AG04450 (cell line): ENCODE data around the gene NDUFA7. TPM values are rescaled to one million over a fixed set of nuclear protein-coding genes. Genes with fewer than 3 reads are reported as not detected.
"Not testable (repeated sequence)": the region's sequence is repeated elsewhere in the genome, so short reads cannot be mapped to it uniquely, and the experiment has no call there.

ENCODE experiments used
- CTCF ChIA-PET: fragments of 300-600, 350-600 bp; formaldehyde crosslinking; extraction: SDS; loops from one replicate; lab custom pipeline; 2022; ENCODE audit warnings: antibody characterized with exemption, inconsistent platforms; lab: Charles Lee
- POLR2A ChIA-PET: fragments of 350-600 bp; formaldehyde crosslinking; extraction: SDS; loops from one replicate; lab custom pipeline; 2021; ENCODE audit warnings: antibody characterized with exemption, inconsistent platforms; lab: Yijun Ruan, JAX
- DNase-seq: peaks from one replicate; pipeline ENCODE4 v3.0.0-alpha.2; 2011; ENCODE audit warnings: low read depth, low spot score
- H3K27ac ChIP-seq: one replicate; pipeline ENCODE4 v1.5.1; 2012; ENCODE audit warnings: low read depth, low read length, control low read depth
- H3K27me3 ChIP-seq: one replicate; pipeline ENCODE4 v1.6.0; 2012; ENCODE audit warnings: low read length; ENCODE audit not compliant: control insufficient read depth, insufficient read depth
- H3K4me3 ChIP-seq: 2 replicates; pipeline ENCODE4 v1.5.1; 2011; ENCODE audit warnings: mild to moderate bottlenecking, low read depth, low read length, control low read depth
- H3K9me3 ChIP-seq: 2 replicates; pipeline ENCODE4 v1.5.1; 2012; ENCODE audit warnings: low read length; ENCODE audit not compliant: control insufficient read depth, insufficient read depth
- CTCF ChIP-seq: IDR thresholded peaks from 2 replicates; pipeline ENCODE4 v1.5.1; 2011; ENCODE audit warnings: low read depth, low read length, control low read depth, inconsistent platforms
- polyA plus RNA-seq: library from polyadenylated mRNA; depleted of rRNA; stranded (reverse); fragments of >200 nt; gene quantifications from 2 replicates; pipeline ENCODE4 v1.2.3, GENCODE V29; 2011

The NDUFA7 gene
- polyA plus RNA-seq, 1 experiment: 31.5 TPM

DNA sequence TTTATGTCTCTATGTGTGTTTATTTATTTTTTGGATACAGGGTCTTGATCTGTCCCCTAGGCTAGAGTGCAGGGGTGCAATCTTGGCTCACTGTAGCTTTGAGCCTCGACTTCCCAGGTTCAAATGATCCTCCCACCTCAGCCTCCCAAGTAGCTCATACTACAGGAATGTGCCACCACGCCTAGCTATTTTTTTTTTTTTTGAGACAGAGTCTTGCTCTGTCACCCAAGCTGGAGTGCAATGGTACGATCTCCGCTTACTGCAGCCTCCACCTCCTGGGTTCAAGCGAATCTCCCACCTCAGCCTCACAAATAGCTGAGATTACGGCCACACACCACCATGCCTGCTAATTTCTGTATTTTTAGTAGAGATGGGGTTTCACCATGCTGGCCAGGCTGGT lies 37.8 kb upstream of the NDUFA7 start:
- ChIA-PET CTCF (interaction anchor here (0.6 to 0.9 kb wide), 3 partner anchors 53 to 222 kb away, joined by 3 to 5 read pairs (median 3); no protein-coding TSS in a partner anchor), POLR2A (interaction anchor here (0.9 kb wide), 1 partner anchor 31 kb away, joined by 4 read pairs; the partner anchor contains the start of gene RAB11B)
- Histone ChIP-seq H3K27me3 (no peaks in the 10 kb centered on the region), H3K27ac (no peak overlapping the region), H3K9me3 (peaks cover 6% of the 10 kb centered on the region; the same call in 1 of the 2 replicates), H3K4me3 (no peak overlapping the region)
- TF ChIP-seq CTCF: no peak
- no peak for DNase-seq

- TF ChIP-seq CTCF: no peak
- Histone ChIP-seq H3K4me3 (no peak overlapping the region), H3K9me3 (peaks cover 6% of the 10 kb centered on the region; the same call in 1 of the 2 replicates), H3K27ac (no peak overlapping the region), H3K27me3 (no peaks in the 10 kb centered on the region)
- CTCF ChIA-PET: interaction anchor here (0.7 to 1.6 kb wide), 4 partner anchors 9 to 354 kb away, joined by 3 to 5 read pairs (median 4); partner anchors contain the start of gene MARCHF2
- POLR2A ChIA-PET: interaction anchor here (0.6 kb wide), 1 partner anchor 157 kb away, joined by 3 read pairs; the partner anchor contains the start of gene ZNF414
- DNase-seq: no peak
These were observed 35.9 kb upstream of the NDUFA7 start for GRCh38 chr19:8357007-8357521.

- H3K27me3 ChIP-seq: no peaks in the 10 kb centered on the region
- H3K4me3 ChIP-seq: no peak overlapping the region
- H3K9me3 ChIP-seq: peaks cover 6% of the 10 kb centered on the region; the same call in 1 of the 2 replicates
- no peak for DNase-seq
- ChIA-PET POLR2A (interaction anchor here (0.6 to 1.6 kb wide), 4 partner anchors 9 to 69 kb away, joined by 4 to 9 read pairs (median 8); partner anchors contain the start of genes ANGPTL4 and RAB11B), CTCF (interaction anchor here (1.0 to 4.9 kb wide), 8 partner anchors 8 to 225 kb away, joined by 4 to 53 read pairs (median 11); partner anchors contain the start of genes MARCHF2 and RAB11B)
- peak overlapping the region; percentile 34 for H3K27ac ChIP-seq
- no peak for TF ChIP-seq CTCF
These were observed 34.6 kb upstream of the NDUFA7 start for GRCh38 chr19:8355631-8356402.

DNA sequence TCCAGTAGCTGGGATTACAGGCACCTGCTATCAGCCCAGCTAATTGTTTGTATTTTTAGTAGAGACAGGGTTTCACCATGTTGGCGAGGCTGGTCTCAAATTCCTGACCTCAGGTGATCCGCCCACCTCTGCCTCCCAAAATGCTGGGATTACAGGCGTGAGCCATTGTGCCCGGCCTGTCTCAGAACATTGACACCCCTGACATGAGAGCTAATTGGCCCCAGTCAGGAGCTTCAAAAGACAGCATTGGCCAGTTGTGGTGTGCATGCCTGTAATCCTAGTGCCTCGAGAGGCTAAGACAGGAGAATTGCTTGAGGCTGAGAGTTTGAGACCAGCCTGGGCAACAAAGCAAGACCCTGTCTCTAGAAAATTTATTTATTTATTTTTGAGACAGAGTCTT lies 31.7 kb upstream of the NDUFA7 start:
- not testable (repeated sequence) for H3K4me3 ChIP-seq, DNase-seq
- POLR2A ChIA-PET: interaction anchor here (0.6 to 1.2 kb wide), 4 partner anchors 18 to 111 kb away, joined by 4 to 11 read pairs (median 6); partner anchors contain the start of gene RAB11B

DNA sequence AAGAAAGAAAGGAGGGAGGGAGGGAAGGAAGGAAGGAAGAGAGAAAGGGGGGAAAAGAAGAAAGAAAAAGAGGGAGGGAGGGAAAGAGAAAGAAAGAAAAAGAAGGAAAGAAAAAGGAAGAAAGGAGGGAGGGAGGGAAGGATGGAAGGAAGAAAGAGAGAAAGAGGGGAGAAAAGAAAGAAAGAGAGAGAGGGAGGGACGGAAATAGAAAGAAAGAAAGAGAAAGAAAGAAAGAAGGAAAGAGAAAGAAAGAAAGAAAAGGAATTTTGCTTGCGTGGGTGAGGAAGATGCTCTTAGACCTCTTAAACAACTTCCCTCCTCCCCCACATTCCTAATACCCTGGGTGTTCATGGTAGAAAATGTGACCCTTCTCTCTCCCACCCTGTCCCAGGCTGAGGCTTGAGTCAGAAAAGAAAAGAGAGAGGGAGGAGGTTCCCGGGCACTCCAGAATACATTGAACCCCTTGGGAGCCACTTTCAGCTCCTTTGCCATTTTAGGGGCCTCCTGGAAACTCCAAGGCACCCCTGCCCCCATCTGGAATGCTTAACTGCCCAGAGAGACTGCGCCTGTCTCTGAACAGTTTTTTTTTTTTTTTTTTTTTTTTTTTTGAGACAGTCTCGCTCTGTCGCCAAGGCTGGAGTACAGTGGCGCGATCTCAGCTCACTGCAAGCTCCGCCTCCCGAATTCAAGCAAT lies 31.1 kb upstream of the NDUFA7 start:
- no peak for TF ChIP-seq CTCF
- Histone ChIP-seq H3K9me3 (peaks cover 6% of the 10 kb centered on the region; the same call in 1 of the 2 replicates), H3K27ac (no peak overlapping the region), H3K27me3 (no peaks in the 10 kb centered on the region), H3K4me3 (no peak overlapping the region)
- POLR2A ChIA-PET: interaction anchor here (0.6 to 0.9 kb wide), 5 partner anchors 17 to 142 kb away, joined by 3 to 11 read pairs (median 6); partner anchors contain the start of gene RAB11B
- DNase-seq: no peak
- CTCF ChIA-PET: interaction anchor here (0.7 to 4.9 kb wide), 14 partner anchors 9 to 449 kb away, joined by 3 to 53 read pairs (median 8); partner anchors contain the start of genes ANGPTL4, MAP2K7, MARCHF2 and RAB11B

More for the DNA sequence above, 31.7 kb upstream of the NDUFA7 start:
- not testable (repeated sequence) for H3K27me3 ChIP-seq, H3K27ac ChIP-seq, H3K9me3 ChIP-seq
- CTCF ChIA-PET: interaction anchor here (0.7 to 4.9 kb wide), 24 partner anchors 9 to 449 kb away, joined by 3 to 53 read pairs (median 10); partner anchors contain the start of genes ANGPTL4, KANK3, MAP2K7 and MARCHF2

- H3K4me3 ChIP-seq, CTCF ChIA-PET, H3K9me3 ChIP-seq, H3K27me3 ChIP-seq, H3K27ac ChIP-seq, POLR2A ChIA-PET, DNase-seq: not testable (repeated sequence)
These were observed 28.6 kb upstream of the NDUFA7 start for GRCh38 chr19:8349629-8350372.
